A673 (cell line): ENCODE data around the gene COBLL1.

ENCODE experiments used
- CTCF ChIP-seq: fragments of 300-800, 200-600 bp; sonication (generic); conservative IDR thresholded peaks from 2 replicates; pipeline ENCODE4 v1.5.1; 2017; ENCODE audit warnings: low read depth, mild to moderate bottlenecking, antibody characterized with exemption, low read length, moderate library complexity, mixed read lengths
- EZH2 ChIP-seq: fragments of 200-600 bp; sonication (generic); IDR thresholded peaks from 2 replicates; pipeline ENCODE4 v1.6.1; 2017; ENCODE audit warnings: borderline replicate concordance, low read depth, mild to moderate bottlenecking, mixed read lengths, antibody characterized with exemption, low read length; ENCODE audit not compliant: poor library complexity, severe bottlenecking

GRCh38 chr2:164785457-164785856, 56.2 kb downstream of the COBLL1 start:
- TF ChIP-seq CTCF (no peak), EZH2 (no peak)
